SU-DHL-6 (cell line): ENCODE results near the gene MUC20.

Experiments used
- EZH2phosphoT487 ChIP-seq: fragments of 200-600 bp; sonication (generic), shearing (Covaris generic); conservative IDR thresholded peaks from 2 replicates; pipeline ENCODE4 v1.6.1; 2018; ENCODE audit warnings: mild to moderate bottlenecking, antibody characterized with exemption, low read length, moderate library complexity, mixed read lengths
- TF ChIP-seq, protein P1 (sequence below): fragments of 200-600 bp; sonication (generic); IDR thresholded peaks from one replicate; pipeline ENCODE4 v1.5.1; 2017; ENCODE audit warnings: antibody characterized with exemption, mild to moderate bottlenecking, low read length, moderate library complexity; ENCODE audit not compliant: insufficient read depth, poor library complexity, severe bottlenecking

DNA sequence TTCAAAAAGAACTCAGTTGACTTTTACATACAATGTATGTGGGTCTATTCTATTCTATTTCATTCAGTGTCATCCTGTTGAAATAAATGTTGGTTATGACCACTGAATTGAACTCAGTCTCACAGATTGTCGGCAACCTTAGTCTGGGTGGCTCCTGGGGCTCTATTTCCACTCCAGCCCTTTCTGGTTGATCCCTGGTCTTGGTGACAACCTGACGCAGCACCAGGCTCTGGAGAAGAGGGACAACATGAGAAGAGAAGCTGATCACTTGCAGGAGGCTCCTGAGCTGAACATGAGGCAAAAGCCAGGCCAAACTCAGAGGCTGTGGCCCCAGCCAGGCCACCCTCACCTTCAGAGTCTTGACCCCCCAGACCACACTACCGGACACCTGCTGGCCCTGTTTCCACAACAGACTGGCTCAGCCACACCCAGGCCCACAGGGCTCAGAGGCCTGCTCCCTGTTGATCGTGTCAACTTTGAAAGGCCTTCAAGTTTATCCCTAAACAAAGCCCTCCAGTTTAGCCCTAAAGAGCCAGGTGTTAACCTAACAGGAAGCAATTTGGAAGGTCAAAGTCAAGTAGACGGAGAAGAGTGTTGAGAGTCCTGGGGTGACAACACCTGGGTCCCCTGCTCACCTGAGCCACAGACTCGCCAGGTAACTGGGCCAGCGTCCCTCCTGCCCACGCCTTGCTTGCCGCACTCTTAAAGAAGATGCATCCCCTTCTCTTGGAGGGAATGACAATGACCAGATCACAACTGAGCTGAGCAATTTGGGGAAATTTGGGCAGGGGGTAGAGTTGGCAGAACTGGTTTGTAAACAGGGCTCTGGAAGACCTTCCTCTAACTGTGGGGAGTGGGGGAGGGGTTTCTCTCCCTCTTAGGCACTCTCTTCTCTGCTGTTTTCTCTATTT is 15.4 kb upstream of the MUC20 start:
- TF ChIP-seq, protein P1, sequence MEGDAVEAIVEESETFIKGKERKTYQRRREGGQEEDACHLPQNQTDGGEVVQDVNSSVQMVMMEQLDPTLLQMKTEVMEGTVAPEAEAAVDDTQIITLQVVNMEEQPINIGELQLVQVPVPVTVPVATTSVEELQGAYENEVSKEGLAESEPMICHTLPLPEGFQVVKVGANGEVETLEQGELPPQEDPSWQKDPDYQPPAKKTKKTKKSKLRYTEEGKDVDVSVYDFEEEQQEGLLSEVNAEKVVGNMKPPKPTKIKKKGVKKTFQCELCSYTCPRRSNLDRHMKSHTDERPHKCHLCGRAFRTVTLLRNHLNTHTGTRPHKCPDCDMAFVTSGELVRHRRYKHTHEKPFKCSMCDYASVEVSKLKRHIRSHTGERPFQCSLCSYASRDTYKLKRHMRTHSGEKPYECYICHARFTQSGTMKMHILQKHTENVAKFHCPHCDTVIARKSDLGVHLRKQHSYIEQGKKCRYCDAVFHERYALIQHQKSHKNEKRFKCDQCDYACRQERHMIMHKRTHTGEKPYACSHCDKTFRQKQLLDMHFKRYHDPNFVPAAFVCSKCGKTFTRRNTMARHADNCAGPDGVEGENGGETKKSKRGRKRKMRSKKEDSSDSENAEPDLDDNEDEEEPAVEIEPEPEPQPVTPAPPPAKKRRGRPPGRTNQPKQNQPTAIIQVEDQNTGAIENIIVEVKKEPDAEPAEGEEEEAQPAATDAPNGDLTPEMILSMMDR, result no peak
- no peak for TF ChIP-seq EZH2phosphoT487
